ENCODE results near the gene NFIB. TPM values are rescaled to one million over a fixed set of nuclear protein-coding genes. Genes with fewer than 3 reads are reported as not detected.

NFIB gene
- total and polyA plus RNA-seq, 2 of the 13 experiments (the other 11 are each of a cell fraction or from before 2014, with no cell fraction given) = 0.98 to 4.6 TPM

GRCh38 chr9:14198841-14199455 lies 115.0 kb downstream of the NFIB start:
- H4K20me1 ChIP-seq (ENCODE audit: insufficient read depth, low read length) = no peaks in the 10 kb centered on the region
- ChIA-PET POLR2A (no interaction called here), CTCF (ENCODE audit: low intra/inter-chr PET ratio, low total read pairs) (no interaction called here)
- no peak overlapping the region for H3K4me2 ChIP-seq (ENCODE audit: low read depth, low read length)
- intact Hi-C loops (cut with micrococcal nuclease; ENCODE audit: unreplicated experiment) (no loop called here), in situ Hi-C loops (cut with HindIII; ENCODE audit: extremely low pct_ligation_motif_present, low pct_unique_long_range_greater_than_20kb) (no loop called here)
- peaks cover 6% of the 10 kb centered on the region; the same call in 1 of the 2 replicates for H3K4me1 ChIP-seq (ENCODE audit: insufficient read depth, low read length)
- H3K79me2 ChIP-seq (ENCODE audit: insufficient read depth, low read length) = no peaks in the 10 kb centered on the region
- H3K4me3 ChIP-seq (replicated peaks in 1 of 3; ENCODE audit: insufficient read depth in 1 of 3, low read depth in 2 of 3, low read length in 3 of 3) = no peak overlapping the region
- no TSS peak for BruUV-seq (replicated peaks)
- no peak overlapping the region for H2AFZ ChIP-seq (ENCODE audit: low read length)
- no peak overlapping the region for H3K9ac ChIP-seq (ENCODE audit: insufficient read depth, low read depth, low read length)
- no peaks in the 10 kb centered on the region for H3K27me3 ChIP-seq (ENCODE audit: control insufficient read depth in 1 of 2, insufficient read depth in 2 of 2, low read length in 2 of 2)
- H3K36me3 ChIP-seq (replicated peaks in 1 of 2; ENCODE audit: control insufficient read depth in 1 of 2, insufficient read depth in 2 of 2, low read length in 2 of 2) = no peaks in the 10 kb centered on the region
- ATAC-seq (no peak), FAIRE-seq (no peak), DNase-seq (ENCODE audit: low spot score) (no peak)
- no peaks in the 10 kb centered on the region for H3K9me3 ChIP-seq (ENCODE audit: low read length)
- H3K27ac ChIP-seq (ENCODE audit: extremely low read length, insufficient read depth, low read length) = no peak overlapping the region
- 51% methylated on average over 6 of the region's 6 CpGs for WGBS (ENCODE audit: low lambda C conversion rate)
- TF ChIP-seq MNT (IDR thresholded peaks at IDR 0.05) = peak; percentile 72
- TF ChIP-seq EP300 (IDR thresholded peaks at IDR 0.05; ENCODE audit: low read depth in 2 of 2, low read length in 2 of 2) = no peak
- no peak for TF ChIP-seq EP300 (CRISPR knock-in tag; IDR thresholded peaks at IDR 0.05; ENCODE audit: borderline replicate concordance)

GRCh38 chr9:14198047-14198840 lies 115.7 kb downstream of the NFIB start:
- Histone ChIP-seq H3K9me3 (ENCODE audit: low read length) (no peaks in the 10 kb centered on the region), H3K27ac (ENCODE audit: extremely low read length, insufficient read depth, low read length) (no peak overlapping the region), H3K36me3 (replicated peaks in 1 of 2; ENCODE audit: control insufficient read depth in 1 of 2, insufficient read depth in 2 of 2, low read length in 2 of 2) (no peaks in the 10 kb centered on the region), H3K79me2 (ENCODE audit: insufficient read depth, low read length) (no peaks in the 10 kb centered on the region), H3K9ac (ENCODE audit: insufficient read depth, low read depth, low read length) (no peak overlapping the region), H3K4me3 (replicated peaks in 1 of 3; ENCODE audit: insufficient read depth in 1 of 3, low read depth in 2 of 3, low read length in 3 of 3) (no peak overlapping the region), H3K4me2 (ENCODE audit: low read depth, low read length) (no peak overlapping the region), H3K4me1 (ENCODE audit: insufficient read depth, low read length) (peaks cover under 1% of the 10 kb centered on the region; the same call in 1 of the 2 replicates), H3K27me3 (ENCODE audit: control insufficient read depth in 1 of 2, insufficient read depth in 2 of 2, low read length in 2 of 2) (no peaks in the 10 kb centered on the region), H4K20me1 (ENCODE audit: insufficient read depth, low read length) (0 out of 2 replicates have a peak, but pooled peaks cover 2% of the 10 kb centered on the region), H2AFZ (ENCODE audit: low read length) (no peak overlapping the region)
- TF ChIP-seq YEATS4 (CRISPR knock-in tag; IDR thresholded peaks at IDR 0.05; ENCODE audit: borderline replicate concordance) = no peak
- DNase-seq (ENCODE audit: low spot score) (no peak), FAIRE-seq (no peak), ATAC-seq (no peak)
- ChIA-PET POLR2A (no interaction called here), CTCF (ENCODE audit: low intra/inter-chr PET ratio, low total read pairs) (no interaction called here)
- 54% methylated on average over 11 of the region's 11 CpGs for WGBS (ENCODE audit: low lambda C conversion rate)
- in situ Hi-C loops (cut with HindIII; ENCODE audit: extremely low pct_ligation_motif_present, low pct_unique_long_range_greater_than_20kb) = no loop called here
- intact Hi-C loops (cut with micrococcal nuclease; ENCODE audit: unreplicated experiment) = no loop called here
- no TSS peak for BruUV-seq (replicated peaks)

All from HepG2 (cell line).